ENCODE measurements around the gene BEST1.

DNA sequence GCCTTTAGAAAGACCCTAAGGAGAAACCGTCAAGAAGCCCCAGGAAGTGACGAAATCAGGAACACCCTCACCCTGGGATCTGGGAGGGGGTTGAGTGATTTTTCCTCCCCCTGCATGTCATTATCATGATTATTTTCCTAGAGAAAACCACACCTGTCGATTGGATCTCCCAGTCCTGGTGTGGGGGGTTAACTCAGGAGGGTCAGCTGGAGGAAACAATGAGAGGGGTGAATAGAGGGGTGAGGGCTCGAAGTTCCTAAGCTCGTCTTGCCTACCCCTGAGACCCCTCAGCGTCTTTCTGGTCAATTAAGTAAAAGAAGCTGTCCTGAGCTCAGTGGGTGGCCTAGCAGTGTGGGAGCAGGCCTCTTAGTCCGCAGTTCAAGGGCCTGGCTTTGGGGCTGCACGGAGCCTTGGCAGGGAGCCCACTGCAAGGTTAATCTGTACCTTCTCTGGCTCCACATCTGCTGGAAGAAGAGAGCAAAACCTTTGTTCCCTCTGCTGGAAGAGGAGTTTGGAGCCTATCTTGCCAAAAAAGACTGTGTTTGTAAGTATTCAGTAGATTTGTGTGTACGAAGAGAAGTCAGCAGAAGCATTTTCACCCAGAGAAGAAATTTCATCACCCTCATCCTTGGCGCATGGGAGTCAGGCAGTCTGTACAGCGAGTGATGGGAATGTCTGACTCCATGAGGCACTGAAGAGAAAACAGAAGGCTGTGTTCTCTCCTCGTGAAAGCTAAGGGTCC is 51.5 kb downstream of the BEST1 start:
- TF ChIP-seq SUZ12 (IDR thresholded peaks at IDR 0.05; ENCODE audit: extremely low read depth, insufficient read depth, insufficient read length): no peak
- no peak for TF ChIP-seq ZNF274 (IDR thresholded peaks at IDR 0.05; ENCODE audit: low read depth, low read length)

Measured in NT2/D1 (cell line).